Fibroblast of the aortic adventitia (primary cell): ENCODE results near the gene R3HDML. TPM values are rescaled to one million over a fixed set of nuclear protein-coding genes. Genes with fewer than 3 reads are reported as not detected.
A peak's percentile ranks its signal among the peaks of the same experiment; 100 is the strongest.
"Not testable (repeated sequence)": the region's sequence is repeated elsewhere in the genome, so short reads cannot be mapped to it uniquely, and the experiment has no call there.

Source experiments
- DNase-seq: peaks from one replicate; pipeline ENCODE4 v3.0.0-alpha.2; 2010; ENCODE audit warnings: low read depth
- H3K4me3 ChIP-seq: 2 replicates; pipeline ENCODE4 v1.5.1; 2011; ENCODE audit warnings: low read depth, mild to moderate bottlenecking, control low read depth, low read length, moderate library complexity
- total RNA-seq: library from RNA; depleted of rRNA; stranded (reverse); fragments of >200 nt; gene quantifications from 2 replicates; pipeline ENCODE4 v1.2.3, GENCODE V29; 2012; ENCODE audit warnings: low replicate concordance
- TF ChIP-seq, protein P1 (sequence below): IDR thresholded peaks from 2 replicates; pipeline ENCODE4 v1.5.1; 2011; ENCODE audit warnings: mild to moderate bottlenecking, low read length, control low read depth, inconsistent platforms; ENCODE audit not compliant: insufficient read depth

R3HDML gene
- not detected in 2 replicates for total RNA-seq

DNA sequence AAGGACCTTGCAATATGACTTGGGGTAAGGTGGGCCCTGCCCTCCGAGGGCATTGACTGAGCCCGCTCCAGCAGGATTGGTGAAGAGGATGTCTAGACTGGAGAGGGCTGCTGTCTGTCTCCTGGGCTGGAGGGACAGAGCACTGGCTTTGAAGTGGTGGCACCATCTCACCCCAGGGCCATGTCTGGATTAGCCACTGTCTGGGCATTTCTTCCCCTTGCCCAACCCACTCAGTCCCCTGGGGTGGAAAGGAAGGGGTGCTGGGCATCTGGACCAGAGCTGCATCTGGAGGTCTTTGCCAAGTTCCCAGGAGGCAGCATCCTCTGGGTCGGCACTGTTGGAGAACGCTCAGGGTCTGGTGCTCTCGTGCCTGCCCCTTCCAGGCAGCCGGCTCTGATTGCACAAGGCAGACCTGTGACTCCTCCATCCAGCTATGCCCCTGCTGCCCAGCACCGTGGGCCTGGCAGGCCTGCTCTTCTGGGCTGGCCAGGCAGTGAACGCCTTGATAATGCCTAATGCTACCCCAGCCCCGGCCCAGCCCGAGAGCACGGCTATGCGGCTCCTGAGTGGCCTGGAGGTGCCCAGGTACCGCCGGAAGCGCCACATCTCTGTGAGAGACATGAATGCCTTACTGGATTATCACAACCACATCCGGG is at the start of gene R3HDML:
Gene R3HDML, plus strand, starts transcription at position 319 of the 656 bp plus-strand sequence. Its CDS starts 115 bp downstream, at position 434.
- TF ChIP-seq, protein P1, sequence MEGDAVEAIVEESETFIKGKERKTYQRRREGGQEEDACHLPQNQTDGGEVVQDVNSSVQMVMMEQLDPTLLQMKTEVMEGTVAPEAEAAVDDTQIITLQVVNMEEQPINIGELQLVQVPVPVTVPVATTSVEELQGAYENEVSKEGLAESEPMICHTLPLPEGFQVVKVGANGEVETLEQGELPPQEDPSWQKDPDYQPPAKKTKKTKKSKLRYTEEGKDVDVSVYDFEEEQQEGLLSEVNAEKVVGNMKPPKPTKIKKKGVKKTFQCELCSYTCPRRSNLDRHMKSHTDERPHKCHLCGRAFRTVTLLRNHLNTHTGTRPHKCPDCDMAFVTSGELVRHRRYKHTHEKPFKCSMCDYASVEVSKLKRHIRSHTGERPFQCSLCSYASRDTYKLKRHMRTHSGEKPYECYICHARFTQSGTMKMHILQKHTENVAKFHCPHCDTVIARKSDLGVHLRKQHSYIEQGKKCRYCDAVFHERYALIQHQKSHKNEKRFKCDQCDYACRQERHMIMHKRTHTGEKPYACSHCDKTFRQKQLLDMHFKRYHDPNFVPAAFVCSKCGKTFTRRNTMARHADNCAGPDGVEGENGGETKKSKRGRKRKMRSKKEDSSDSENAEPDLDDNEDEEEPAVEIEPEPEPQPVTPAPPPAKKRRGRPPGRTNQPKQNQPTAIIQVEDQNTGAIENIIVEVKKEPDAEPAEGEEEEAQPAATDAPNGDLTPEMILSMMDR = no peak
- no peak for DNase-seq
- no peak within 1 kb of the TSS for H3K4me3 ChIP-seq

- peak; percentile 9 for DNase-seq
- H3K4me3 ChIP-seq = no peak overlapping the region
- TF ChIP-seq, protein P1 = no peak
These were observed 49.4 kb upstream of the R3HDML start for GRCh38 chr20:44287272-44288097.

DNA sequence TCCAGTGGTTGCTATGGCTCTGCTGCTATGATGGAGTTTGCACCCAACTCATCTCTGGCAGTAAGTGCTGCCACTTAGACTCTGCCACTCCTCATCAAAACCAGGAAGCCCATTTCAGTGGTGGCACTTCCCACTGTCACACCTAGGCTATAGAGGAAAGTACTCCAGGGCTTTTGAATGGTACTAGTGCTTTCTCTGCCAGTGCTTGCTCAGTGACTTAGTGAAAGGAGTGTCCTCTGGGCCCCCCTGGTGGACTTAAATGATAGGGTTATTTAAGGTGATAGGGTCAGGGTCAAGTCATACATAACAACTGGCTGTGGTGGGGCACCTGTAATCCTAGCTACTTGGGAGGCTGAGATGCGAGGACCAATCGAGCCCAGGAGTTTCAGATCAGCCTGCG is 48.6 kb upstream of the R3HDML start:
- TF ChIP-seq, protein P1 = no peak
- DNase-seq = no peak
- no peak overlapping the region for H3K4me3 ChIP-seq

DNA sequence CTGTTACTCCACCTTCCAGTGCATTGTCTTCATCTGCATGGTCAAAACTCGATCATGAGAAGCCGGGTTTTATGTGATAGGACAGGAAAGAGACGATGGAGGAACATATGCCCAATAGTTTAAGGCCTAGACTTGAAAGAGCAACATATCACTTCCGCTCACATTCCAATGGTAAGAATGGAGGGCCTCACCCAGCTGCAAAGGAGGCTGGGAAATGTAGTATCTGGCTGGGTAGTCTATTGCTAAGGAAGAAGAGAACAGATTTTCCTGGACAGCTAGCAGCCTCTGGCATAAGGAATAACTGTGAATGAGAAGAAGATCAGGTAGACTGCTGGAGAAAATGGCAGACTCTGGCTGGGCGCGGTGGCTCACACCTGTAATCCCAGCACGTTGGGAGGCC is 45.1 kb upstream of the R3HDML start:
- no peak for DNase-seq
- H3K4me3 ChIP-seq = no peak overlapping the region
- TF ChIP-seq, protein P1 = no peak

GRCh38 chr20:44296011-44296410 is 40.8 kb upstream of the R3HDML start:
- TF ChIP-seq, protein P1 = no peak
- DNase-seq = no peak
- no peak overlapping the region for H3K4me3 ChIP-seq

DNA sequence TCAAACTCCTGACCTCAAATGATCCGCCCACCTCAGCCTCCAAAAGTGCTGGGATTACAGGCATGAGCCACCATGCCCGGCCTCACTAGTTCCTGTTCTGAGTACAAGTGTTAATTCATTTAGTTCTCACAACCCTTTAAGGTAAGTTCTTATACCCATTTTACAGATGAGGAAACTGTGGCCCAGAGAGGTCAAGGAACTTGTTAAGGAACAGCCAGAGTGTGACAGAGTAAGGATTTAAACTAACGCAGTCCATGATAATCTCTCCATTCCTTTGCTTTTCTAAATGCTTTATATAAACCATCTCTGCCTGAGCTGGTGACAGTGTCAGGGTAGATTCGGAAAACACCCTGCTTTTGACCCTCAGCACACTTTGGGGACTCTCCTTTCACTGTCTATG is 39.1 kb upstream of the R3HDML start:
- TF ChIP-seq, protein P1 = no peak
- no peak overlapping the region for H3K4me3 ChIP-seq
- DNase-seq = no peak

DNA sequence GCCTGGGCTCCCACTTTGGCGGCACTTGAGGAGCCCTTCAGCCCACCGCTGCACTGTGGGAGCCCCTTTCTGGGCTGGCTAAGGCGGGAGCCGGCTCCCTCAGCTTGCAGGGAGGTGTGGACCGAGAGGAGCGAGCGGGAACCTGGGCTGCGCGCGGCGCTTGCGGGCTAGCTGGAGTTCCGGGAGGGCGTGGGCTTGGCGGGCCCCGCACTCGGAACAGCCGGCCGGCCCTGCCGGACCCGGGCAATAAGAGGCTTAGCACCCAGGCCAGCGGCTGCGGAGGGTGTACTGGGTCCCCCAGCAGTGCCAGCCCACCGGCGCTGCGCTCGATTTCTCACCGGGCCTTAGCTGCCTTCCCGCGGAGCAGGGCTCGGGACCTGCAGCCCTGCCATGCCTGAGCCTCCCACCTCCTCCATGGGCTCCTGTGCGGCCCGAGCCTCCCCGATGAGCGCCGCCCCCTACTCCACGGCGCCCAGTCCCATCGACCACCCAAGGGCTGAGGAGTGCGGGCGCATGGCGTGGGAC is 37.8 kb upstream of the R3HDML start:
- not testable (repeated sequence) for DNase-seq, H3K4me3 ChIP-seq
